MM.1S (cell line): ENCODE data around the gene APLN.

ENCODE experiments used
- DNase-seq: peaks from one replicate; pipeline ENCODE4 v3.0.0-alpha.2; 2015
- H2AFZ ChIP-seq: fragments of 300-600 bp; sonication (generic); 2 replicates; pipeline ENCODE4 v1.6.0; 2016; ENCODE audit warnings: antibody characterized with exemption, low read length
- H3F3A ChIP-seq: fragments of 300-600 bp; sonication (generic); 2 replicates; pipeline ENCODE4 v1.6.1; 2016; ENCODE audit warnings: mild to moderate bottlenecking, antibody characterized with exemption, low read length, moderate library complexity, mixed read lengths; ENCODE audit not compliant: insufficient read depth
- H3K27ac ChIP-seq: fragments of 300-600 bp; sonication (generic); 2 replicates; pipeline ENCODE4 v1.5.1; 2016; ENCODE audit warnings: mild to moderate bottlenecking, low read length
- H3K27me3 ChIP-seq: fragments of 300-600 bp; sonication (generic); replicated peaks from 2 replicates; pipeline ENCODE4 v1.6.0; 2016; ENCODE audit warnings: low read length; ENCODE audit not compliant: insufficient read depth
- H3K36me3 ChIP-seq: fragments of 300-600 bp; sonication (generic); replicated peaks from 2 replicates; pipeline ENCODE4 v1.6.1; 2016; ENCODE audit warnings: mild to moderate bottlenecking, low read length, mixed read lengths; ENCODE audit not compliant: insufficient read depth
- H3K4me1 ChIP-seq: fragments of 300-600 bp; sonication (generic); 2 replicates; pipeline ENCODE4 v1.6.1; 2016; ENCODE audit warnings: low read length, mixed read lengths
- H3K4me2 ChIP-seq: fragments of 300-600 bp; sonication (generic); 2 replicates; pipeline ENCODE4 v1.6.0; 2016; ENCODE audit warnings: low read depth, low read length
- H3K4me3 ChIP-seq: fragments of 300-600 bp; sonication (generic); 2 replicates; pipeline ENCODE4 v1.5.1; 2016; ENCODE audit warnings: low read length, mixed read lengths
- H3K79me2 ChIP-seq: fragments of 300-600 bp; sonication (generic); 2 replicates; pipeline ENCODE4 v1.6.1; 2016; ENCODE audit warnings: mixed run types, low read length, mixed read lengths
- H3K9ac ChIP-seq: fragments of 300-600 bp; sonication (generic); 2 replicates; pipeline ENCODE4 v1.6.1; 2016; ENCODE audit warnings: low read length, mixed read lengths
- H3K9me2 ChIP-seq: fragments of 300-600 bp; sonication (generic); replicated peaks from 2 replicates; pipeline ENCODE4 v1.6.1; 2016; ENCODE audit warnings: mild to moderate bottlenecking, low read length, mixed read lengths; ENCODE audit not compliant: insufficient read depth
- H3K9me3 ChIP-seq: fragments of 300-600 bp; sonication (generic); replicated peaks from 2 replicates; pipeline ENCODE4 v1.6.1; 2016; ENCODE audit warnings: mild to moderate bottlenecking, low read length, mixed read lengths; ENCODE audit not compliant: insufficient read depth
- H4K20me1 ChIP-seq: fragments of 300-600 bp; sonication (generic); 2 replicates; pipeline ENCODE4 v1.6.1; 2016; ENCODE audit warnings: mild to moderate bottlenecking, low read length, moderate library complexity, mixed read lengths; ENCODE audit not compliant: insufficient read depth
- CTCF ChIP-seq: fragments of 300-600 bp; sonication (generic); IDR thresholded peaks from 2 replicates; pipeline ENCODE4 v1.5.1; 2016; ENCODE audit warnings: antibody characterized with exemption, low read length, mixed read lengths
- EZH2 ChIP-seq: fragments of 300-600 bp; sonication (generic); optimal IDR thresholded peaks from 2 replicates; pipeline ENCODE3; 2017; ENCODE audit warnings: low read depth, mild to moderate bottlenecking, antibody characterized with exemption, low read length, mixed read lengths
- EZH2phosphoT487 ChIP-seq: fragments of 300-600 bp; sonication (generic); IDR thresholded peaks from 2 replicates; pipeline ENCODE4 v1.6.1; 2018; ENCODE audit warnings: antibody characterized with exemption, low read length

APLN gene

GRCh38 chrX:129613596-129613995 is 41.2 kb downstream of the APLN start:
- Histone ChIP-seq H3K27ac (no peak overlapping the region), H3K4me3 (no peak overlapping the region), H3K36me3 (no peaks in the 10 kb centered on the region), H3K9me3 (no peaks in the 10 kb centered on the region), H3K27me3 (no peaks in the 10 kb centered on the region), H2AFZ (no peak overlapping the region), H3F3A (no peaks in the 10 kb centered on the region), H3K9ac (no peak overlapping the region), H3K4me2 (no peak overlapping the region), H3K4me1 (peaks cover 6% of the 10 kb centered on the region), H3K79me2 (no peaks in the 10 kb centered on the region), H3K9me2 (no peaks in the 10 kb centered on the region), H4K20me1 (no peaks in the 10 kb centered on the region)
- DNase-seq, result no peak
- no peak for TF ChIP-seq EZH2phosphoT487
- TF ChIP-seq CTCF, result no peak
- no peak for TF ChIP-seq EZH2

- DNase-seq, result no peak
- no peaks in the 10 kb centered on the region for H3K79me2 ChIP-seq
- no peaks in the 10 kb centered on the region for H3K9me2 ChIP-seq
- H4K20me1 ChIP-seq, result no peaks in the 10 kb centered on the region
- H3K4me1 ChIP-seq, result peaks cover 6% of the 10 kb centered on the region
- no peaks in the 10 kb centered on the region for H3K27me3 ChIP-seq
- H2AFZ ChIP-seq, result no peak overlapping the region
- no peaks in the 10 kb centered on the region for H3K36me3 ChIP-seq
- no peak overlapping the region for H3K27ac ChIP-seq
- H3K4me2 ChIP-seq, result no peak overlapping the region
- TF ChIP-seq EZH2phosphoT487 (no peak), EZH2 (no peak), CTCF (no peak)
- no peak overlapping the region for H3K4me3 ChIP-seq
- no peaks in the 10 kb centered on the region for H3F3A ChIP-seq
- H3K9me3 ChIP-seq, result no peaks in the 10 kb centered on the region
- no peak overlapping the region for H3K9ac ChIP-seq
Measured at GRCh38 chrX:129612396-129612795, 42.4 kb downstream of the APLN start.

DNA sequence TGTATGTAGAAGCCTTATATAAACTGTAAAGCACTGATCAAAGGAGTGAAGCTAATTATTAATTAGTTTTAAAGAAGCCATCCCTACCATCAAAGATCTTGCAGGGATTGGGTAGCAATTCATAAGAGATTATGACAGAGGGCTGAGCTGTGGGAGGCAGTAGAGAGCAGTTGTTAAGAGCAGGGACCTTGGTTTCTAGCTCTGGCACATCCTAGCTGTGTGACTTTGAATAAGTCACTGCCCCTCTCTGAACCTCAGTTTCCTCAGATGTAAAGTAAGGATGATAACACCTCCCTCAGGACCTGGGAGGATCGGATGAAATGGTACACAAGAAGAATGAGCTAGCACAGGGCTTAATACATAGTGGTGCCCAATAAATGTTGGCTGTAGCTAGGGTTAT is 45.4 kb downstream of the APLN start:
- Histone ChIP-seq H2AFZ (no peak overlapping the region), H3K36me3 (no peaks in the 10 kb centered on the region), H3K9me2 (no peaks in the 10 kb centered on the region), H3K9me3 (no peaks in the 10 kb centered on the region), H3K27me3 (no peaks in the 10 kb centered on the region), H3K4me1 (peaks cover 10% of the 10 kb centered on the region), H3K4me2 (no peak overlapping the region), H3K9ac (no peak overlapping the region), H3K27ac (no peak overlapping the region), H3F3A (no peaks in the 10 kb centered on the region), H3K79me2 (no peaks in the 10 kb centered on the region), H4K20me1 (no peaks in the 10 kb centered on the region), H3K4me3 (no peak overlapping the region)
- TF ChIP-seq CTCF (peak; percentile 28), EZH2 (no peak)
- DNase-seq, result no peak

GRCh38 chrX:129608496-129608895 is 46.3 kb downstream of the APLN start:
- no peaks in the 10 kb centered on the region for H3K27me3 ChIP-seq
- H3K9me3 ChIP-seq, result no peaks in the 10 kb centered on the region
- no peaks in the 10 kb centered on the region for H3K36me3 ChIP-seq
- TF ChIP-seq CTCF (no peak), EZH2phosphoT487 (no peak), EZH2 (no peak)
- H3K79me2 ChIP-seq, result no peaks in the 10 kb centered on the region
- no peaks in the 10 kb centered on the region for H4K20me1 ChIP-seq
- H3F3A ChIP-seq, result no peaks in the 10 kb centered on the region
- peaks cover 7% of the 10 kb centered on the region for H3K4me1 ChIP-seq
- H3K4me2 ChIP-seq, result no peak overlapping the region
- no peak for DNase-seq
- no peak overlapping the region for H2AFZ ChIP-seq
- no peak overlapping the region for H3K9ac ChIP-seq
- no peak overlapping the region for H3K4me3 ChIP-seq
- H3K9me2 ChIP-seq, result no peaks in the 10 kb centered on the region
- H3K27ac ChIP-seq, result no peak overlapping the region
